HL-60/S4 treated with phorbol 12-myristate 13-acetate at 8.2 ng/mL for 4 days and 3 days (cell line): Measurements from ENCODE around the gene ASB15.

ENCODE experiments used
- in situ Hi-C: fragments of 300-500 bp; cut with MboI; formaldehyde crosslinking; loops from 2 replicates; pipeline ENCODE4 v1.15.0; 2022; ENCODE audit warnings: low sequenced_read_pairs

The ASB15 gene

DNA sequence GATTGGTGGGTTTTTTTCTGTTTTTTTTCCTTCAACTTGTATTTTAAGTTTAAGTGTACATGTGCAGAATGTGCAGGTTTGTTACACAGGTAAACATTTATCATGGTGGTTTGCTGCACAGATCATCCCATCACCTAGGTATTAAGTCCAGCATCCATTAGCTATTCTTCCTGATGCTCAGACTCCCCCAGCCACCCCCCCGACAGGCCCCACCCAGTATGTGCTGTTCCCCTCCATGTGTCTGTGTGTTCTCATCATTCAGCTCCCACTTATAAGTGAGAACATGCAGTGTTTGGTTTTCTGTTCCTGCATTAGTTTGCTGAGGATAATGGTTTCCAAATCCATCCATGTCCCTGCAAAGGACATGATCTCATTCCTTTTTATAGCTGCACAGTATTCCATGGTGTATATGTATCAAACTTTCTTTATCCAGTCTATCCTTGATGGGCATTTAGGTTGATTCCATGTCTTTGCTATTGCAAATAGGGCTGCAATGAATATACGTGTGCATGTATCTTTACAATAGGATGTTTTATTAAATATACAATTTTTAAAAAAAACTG is 32.5 kb downstream of the ASB15 start:
- in situ Hi-C loops: loop anchor here (25.0 kb wide), 1 partner anchor 228 kb away; no protein-coding TSS in a partner anchor

DNA sequence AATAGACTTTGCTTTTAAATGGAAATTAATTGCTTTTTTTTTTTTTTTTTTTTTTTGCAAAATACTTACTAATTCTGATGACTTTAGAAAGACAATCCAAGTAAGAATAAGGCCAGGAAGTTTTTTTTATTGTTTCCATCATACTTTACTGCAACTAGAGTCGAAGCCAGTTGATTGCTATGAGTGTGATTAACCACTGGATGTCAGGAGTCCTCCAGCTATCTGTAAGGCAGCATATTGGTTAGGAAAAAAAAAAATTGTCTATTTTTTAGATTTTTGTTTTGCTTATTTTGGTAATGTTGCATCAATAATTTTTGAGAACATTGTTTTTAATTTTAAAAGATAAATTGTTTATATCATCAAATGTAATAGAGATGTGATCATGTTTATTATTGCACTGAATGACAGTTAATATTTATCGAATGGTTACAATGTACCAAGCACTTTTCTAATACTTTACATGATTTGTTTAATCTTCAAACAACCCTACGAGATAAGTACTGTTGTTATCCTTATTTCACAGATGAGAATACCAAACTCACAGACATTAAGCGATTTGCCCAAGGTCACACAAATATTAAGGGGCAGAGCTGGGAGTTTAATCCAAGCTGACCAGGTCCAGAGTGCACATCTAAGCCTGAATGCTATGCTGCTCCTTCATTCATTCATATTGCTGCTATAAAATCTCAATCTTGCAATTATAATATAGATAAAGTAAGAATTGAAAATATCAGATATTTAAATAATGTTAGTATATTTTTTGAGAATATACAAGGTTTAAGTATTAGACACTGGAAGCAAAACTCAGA is 34.1 kb downstream of the ASB15 start:
- in situ Hi-C loops: loop anchor here (25.0 kb wide), 1 partner anchor 227 kb away; no protein-coding TSS in a partner anchor

DNA sequence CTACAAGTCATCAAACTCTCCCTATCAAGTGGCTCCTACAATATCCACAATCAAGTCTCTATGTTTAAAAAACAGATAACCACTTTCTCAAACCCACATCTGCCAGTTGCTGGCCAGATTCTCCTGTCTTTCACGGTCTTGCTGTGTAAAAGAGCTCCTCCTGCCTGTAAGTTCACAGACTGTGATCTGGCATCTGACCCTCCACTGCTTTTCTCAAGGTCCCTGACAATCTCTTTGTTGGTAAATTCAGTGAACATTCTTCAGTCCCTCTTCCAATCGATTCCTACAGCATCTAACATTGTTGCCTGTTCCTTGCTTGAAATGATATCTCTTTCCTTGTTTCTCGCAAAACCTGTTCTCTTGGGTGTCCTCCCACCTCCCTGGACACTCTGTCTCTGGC is 35.6 kb downstream of the ASB15 start:
- in situ Hi-C loops: loop anchor here (25.0 kb wide), 1 partner anchor 225 kb away; no protein-coding TSS in a partner anchor

DNA sequence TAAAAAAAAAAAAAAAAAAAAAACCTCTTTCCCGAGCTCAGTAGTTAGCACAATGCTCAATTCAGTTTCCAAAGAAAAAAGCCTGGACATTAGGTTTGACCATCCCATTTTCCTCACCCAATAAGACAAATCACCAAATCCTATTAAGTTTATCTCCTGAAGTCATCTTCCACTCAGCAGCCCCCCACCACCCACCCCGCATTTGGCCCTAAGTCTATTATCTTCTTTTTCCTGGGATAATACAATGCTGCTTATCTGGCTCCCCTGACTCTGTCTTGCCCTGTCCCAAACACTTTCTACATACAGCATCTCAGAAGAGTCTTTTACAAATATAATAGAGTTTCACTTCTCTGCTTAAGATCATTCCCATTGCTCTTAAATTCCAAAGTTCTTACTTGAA is 36.3 kb downstream of the ASB15 start:
- in situ Hi-C loops: loop anchor here (25.0 kb wide), 1 partner anchor 224 kb away; no protein-coding TSS in a partner anchor

DNA sequence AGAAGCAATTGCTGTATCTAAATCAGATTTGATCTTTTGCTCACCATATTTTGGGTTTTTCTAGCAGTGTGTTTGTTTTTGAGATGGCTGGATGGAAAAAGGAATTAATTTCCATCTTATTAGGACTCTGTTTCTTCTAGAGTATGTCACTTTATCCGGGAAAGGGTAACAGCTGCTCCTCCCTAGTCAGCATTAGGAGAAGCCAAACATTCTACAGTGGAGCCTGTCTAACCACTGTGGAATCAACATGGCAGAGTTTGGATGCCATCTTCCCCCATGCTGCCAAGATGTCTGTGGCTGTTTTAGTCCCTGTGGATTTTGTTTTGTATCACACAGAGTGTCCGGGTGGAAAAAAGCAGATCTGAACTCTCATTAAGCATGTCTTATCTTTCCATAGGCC is 38.0 kb downstream of the ASB15 start:
- in situ Hi-C loops: loop anchor here (25.0 kb wide), 1 partner anchor 223 kb away; no protein-coding TSS in a partner anchor

DNA sequence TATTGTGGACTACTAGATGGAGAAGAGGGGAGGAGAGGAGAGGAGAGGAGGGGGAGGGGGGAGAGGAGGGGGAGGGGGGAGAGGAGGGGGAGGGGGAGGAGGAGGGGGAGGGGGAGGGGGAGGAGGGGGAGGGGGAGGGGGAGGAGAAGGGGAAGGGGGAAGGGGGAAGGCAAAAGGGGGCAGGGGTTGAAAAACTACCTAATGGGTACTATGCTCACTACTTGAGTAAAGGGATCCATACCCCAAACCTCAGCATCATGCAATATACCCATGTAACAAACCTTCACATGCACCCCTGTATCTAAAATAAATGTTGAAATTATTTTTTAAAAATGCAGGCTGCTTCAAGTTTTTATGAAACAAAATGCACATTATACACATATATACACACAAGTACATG is 39.0 kb downstream of the ASB15 start:
- in situ Hi-C loops: loop anchor here (25.0 kb wide), 1 partner anchor 222 kb away; no protein-coding TSS in a partner anchor

DNA sequence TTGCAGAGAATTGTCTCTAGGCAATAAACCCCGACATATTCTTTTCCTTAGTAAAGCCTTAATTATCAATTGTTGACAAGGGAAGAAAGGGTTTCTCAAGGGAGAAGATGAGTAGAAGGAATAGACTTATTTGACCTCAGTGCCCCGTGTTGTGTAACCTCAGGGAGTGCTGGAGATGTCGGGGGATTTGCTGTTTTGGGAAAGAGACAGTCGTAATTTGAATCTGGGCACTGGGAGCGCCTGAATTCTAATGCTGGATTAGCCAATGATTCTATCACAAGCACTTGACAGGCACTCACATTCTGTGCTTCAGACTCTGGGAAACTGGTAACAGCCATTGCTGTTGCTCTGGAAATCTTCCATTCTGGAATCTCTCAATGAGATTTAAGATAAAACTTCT is 40.3 kb downstream of the ASB15 start:
- in situ Hi-C loops: loop anchor here (25.0 kb wide), 1 partner anchor 220 kb away; no protein-coding TSS in a partner anchor

DNA sequence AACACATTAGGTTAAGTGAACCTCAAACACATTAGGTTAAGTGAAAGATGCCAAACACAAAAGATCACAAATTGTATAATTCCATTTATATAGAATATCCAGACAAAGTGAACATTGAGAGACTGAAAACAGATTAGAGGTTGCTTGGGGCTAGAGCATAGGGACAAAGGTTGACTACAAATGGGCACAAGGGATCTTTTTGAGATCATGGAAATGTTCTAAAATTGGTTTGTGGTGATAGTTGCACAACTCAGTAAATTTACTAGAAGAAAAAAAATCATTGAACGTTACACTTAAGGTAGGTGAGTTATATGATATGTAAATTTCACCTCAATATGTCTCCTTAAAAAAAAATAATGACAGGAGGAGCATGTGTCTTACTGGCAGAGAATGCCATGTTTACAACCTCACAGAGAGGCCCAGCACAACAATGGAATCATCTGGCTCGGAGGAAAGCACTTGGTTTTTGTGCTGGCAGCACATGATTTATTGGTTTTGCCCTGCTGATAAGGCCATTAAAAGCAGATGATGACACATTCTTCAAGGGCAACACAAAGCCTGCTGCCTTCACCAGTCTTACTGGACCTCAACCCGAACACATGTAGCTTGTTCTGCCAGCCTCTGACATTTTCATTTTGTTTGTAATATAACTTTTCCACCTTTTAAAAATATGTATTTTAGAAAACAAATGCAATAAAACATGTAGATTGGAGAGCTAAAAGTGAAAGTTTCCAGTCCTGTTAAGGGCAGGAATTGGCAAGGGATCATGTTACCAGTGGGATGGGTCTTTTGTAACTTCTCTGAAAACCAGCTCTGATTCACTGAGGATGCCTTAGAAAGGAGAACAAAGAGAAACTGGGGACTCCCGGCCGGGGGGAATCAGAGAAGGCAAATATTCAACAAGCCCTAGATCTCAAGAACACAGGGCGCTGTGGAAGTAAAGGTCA is 42.1 kb downstream of the ASB15 start:
- in situ Hi-C loops: loop anchor here (25.0 kb wide), 1 partner anchor 219 kb away; no protein-coding TSS in a partner anchor

DNA sequence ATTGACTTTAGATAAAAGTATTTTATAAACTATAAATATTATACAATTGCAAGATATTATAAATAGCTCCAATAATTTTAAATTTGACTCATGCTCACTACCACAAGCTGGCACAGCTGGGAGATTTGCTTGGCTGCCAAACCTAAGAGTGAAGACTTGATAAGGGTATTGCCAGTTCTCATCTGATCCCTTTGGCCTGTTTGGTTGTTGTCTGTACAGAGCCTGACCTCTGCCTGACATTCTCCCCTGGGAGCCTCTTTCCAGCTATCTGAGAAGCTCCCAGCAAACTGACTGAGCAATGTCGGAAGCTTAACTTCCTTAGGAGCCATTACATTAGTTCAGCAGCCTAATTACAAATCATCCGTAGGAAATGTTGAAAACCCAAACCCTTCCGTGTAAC is 43.9 kb downstream of the ASB15 start:
- in situ Hi-C loops: loop anchor here (25.0 kb wide), 1 partner anchor 217 kb away; no protein-coding TSS in a partner anchor

DNA sequence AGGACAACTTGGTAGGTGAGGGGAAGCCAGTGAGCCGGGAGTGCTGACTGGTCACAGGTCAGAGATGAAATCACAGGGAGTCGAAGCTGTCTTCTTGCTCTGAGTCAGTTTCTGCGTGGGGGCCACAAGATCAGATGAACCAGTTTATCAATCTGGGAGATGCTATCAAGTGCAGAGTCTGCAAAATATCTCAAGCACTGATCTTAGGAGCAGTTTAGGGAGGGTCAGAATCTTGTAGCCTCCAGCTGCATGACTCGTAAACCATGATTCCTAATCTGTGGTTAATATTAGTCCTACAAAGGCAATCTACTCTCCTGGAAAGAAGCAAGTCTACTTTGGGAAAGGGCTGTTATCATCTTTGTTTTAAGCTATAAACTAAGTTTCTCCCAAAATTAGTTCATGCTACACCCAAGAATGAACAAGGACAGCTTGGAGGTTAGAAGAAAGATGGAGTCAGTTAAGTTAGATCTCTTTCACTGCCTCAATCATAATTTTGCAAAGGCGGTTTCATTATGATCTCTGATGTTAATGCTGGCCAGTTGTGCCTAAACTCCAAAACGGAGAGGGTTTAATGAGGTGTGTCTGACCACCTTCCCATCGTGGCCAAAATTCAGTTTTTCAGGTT is 45.6 kb downstream of the ASB15 start:
- in situ Hi-C loops: loop anchor here (25.0 kb wide), 1 partner anchor 215 kb away; no protein-coding TSS in a partner anchor

DNA sequence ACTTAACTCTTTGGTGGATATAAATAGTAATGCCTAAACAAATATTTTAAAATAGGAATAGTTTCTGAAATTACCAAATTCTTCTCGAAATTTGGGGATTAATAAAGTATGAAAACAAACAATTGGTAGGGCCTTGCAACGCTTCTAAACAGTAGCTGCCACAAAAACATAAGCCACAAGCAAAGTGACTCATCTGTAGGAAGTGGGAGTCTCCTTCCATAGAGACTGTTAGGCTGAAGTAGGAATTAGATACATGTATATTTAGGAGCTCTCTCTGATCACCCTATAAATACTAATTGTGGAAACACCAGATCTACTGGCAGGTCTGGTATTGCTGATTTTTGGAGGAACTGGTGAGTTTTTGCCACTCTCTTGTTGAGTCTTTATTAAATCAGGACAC is 48.3 kb downstream of the ASB15 start:
- in situ Hi-C loops: loop anchor here (25.0 kb wide), 1 partner anchor 212 kb away; no protein-coding TSS in a partner anchor

DNA sequence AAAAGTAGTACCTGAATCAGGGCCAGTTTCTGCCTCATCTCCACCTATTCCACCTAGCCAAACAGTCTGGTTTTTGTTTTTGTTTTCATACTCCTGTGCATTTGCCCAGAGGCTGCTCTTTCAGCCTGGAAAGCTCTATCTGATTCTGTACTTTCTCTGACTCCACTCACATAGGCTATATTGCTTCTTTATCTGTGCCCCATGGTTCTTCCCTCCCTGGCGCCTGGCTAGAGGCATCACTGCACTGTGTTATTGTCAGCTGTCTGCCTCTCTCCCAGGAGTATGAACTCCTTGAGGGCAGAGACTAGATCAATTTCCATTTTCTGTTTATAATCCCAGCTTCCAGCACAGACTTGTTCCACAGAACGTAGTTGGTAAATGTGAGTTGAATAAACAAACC is 49.0 kb downstream of the ASB15 start:
- in situ Hi-C loops: no loop called here

DNA sequence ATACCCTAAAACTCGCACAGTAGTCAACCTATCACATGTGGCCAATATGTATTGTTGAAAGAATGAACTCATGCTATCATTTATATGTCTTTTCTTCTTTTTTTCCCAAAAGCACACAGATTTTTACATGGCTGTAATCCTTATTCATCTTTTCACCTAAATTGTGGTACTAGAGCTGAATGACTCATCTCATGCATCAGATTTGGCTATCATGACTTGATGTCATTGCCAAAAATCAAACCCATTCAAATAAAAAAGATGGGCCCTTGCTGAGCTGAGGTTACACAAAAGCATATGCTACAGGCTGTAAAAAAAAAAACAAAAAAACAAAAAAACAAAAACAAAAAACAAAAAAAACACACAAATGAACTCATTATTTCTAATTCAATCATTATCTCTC is 50.8 kb downstream of the ASB15 start:
- in situ Hi-C loops: no loop called here

DNA sequence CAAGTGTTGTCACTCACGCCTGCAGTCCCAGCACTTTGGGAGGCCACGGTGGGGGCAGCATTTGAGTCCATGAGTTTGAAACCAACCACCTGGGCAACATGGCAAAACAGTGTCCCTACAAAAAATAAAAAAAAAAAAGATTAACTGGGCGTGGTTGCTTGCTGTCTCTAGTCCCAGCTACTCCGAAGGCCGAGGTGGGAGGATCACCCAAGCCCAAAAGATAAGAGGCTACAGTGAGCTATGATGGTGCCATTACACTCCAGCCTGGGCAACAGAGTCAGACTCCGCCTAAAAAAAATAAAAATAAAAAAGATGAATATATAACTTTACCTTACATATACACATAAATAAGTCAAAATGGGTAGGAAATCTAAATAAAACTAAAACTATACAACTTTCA is 51.5 kb downstream of the ASB15 start:
- in situ Hi-C loops: no loop called here

DNA sequence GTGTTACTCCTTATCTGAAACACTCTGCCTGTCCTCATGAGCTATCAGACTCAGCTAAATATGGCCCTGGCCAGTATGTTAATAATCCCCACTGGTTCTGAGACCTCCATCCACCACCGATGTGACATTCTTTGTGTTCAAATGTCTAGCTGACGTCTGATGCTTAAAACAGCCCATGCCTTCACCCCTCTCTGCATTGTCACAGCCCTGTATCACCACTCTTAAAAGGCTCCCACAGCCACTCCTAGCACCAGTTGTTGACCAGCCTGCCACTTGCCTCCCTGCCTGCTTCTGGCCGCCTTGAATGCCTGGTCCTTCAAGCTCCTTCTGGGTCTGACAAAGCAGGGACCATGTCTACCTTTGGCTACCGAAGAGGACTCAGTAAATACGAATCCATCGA is 54.0 kb downstream of the ASB15 start, which contains the start of gene LMOD2:
Gene LMOD2 (plus strand): TSS at position 253 of the 400 bp plus-strand sequence. CDS start 98 bp downstream, at position 351.
- in situ Hi-C loops: no loop called here

DNA sequence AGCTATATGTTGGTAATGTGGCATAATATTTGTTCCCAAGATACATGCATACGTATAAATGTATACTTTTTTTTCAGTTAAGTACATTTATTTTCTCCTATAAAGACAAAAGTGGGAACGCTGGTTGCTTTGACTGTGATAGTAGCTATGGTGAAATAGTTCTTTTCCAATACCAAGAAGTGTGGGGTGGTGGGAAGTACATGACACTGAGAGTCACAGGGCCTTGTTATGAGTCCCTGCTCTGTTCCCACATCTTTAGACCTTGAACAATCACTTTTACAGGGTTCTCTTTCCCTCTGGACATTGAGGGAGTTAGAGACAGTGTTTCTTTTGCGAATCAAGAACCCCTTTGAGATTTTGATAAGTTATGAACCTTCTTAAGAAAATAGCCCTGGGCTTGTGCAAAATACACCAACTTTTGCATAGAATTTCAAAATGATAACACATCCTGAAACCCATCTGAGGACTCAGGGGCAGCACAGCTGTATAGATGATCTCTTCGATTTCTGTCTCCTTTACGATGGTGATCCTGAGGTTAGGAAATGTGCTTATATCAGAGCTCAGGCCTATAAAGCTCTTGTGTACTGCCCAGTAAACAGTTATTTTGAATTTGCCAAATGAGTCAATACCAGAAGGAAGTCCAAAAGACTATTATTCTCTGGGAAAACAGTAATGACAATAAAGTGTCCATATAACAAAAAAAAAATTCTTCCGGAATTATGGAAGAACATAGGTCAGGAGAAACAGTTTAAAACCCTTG is 55.1 kb downstream of the ASB15 start:
- in situ Hi-C loops: no loop called here

DNA sequence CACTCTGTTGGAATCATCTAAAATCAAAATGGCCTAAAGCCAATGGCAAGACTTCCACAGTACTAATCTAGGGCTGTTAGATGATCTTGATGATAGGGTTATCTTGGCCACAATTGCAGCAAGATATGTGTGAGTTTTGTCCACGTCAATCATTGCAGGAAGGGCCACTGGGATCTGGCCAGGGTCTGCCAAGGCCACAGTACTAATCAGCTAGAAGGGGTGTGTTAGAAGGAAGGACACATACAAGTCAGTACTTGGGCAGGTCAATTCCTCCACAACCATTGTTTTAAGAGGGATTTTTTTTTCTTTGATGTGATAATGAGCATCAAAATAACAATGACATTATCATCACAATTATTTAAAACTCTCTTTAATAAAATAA is 55.7 kb downstream of the ASB15 start:
- in situ Hi-C loops: no loop called here

DNA sequence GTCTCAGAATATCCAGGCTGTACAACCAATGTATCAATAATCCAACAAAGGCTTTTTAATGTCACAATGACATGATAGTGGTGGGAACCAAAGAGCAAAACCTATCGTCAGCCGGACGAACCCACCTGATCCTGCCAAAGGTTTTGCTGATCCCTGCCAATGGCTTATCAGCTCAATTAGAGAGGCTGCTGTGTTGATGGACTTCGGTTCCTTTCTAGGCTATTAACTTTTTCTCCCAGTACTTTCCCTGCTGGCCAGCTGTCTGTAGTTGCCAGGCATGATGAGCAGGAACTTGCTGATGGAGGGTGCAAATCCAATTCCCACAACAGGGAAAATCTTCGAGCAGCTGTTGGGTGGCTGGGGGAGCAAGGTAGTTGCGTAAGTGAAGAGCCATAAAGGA is 56.4 kb downstream of the ASB15 start:
- in situ Hi-C loops: no loop called here

DNA sequence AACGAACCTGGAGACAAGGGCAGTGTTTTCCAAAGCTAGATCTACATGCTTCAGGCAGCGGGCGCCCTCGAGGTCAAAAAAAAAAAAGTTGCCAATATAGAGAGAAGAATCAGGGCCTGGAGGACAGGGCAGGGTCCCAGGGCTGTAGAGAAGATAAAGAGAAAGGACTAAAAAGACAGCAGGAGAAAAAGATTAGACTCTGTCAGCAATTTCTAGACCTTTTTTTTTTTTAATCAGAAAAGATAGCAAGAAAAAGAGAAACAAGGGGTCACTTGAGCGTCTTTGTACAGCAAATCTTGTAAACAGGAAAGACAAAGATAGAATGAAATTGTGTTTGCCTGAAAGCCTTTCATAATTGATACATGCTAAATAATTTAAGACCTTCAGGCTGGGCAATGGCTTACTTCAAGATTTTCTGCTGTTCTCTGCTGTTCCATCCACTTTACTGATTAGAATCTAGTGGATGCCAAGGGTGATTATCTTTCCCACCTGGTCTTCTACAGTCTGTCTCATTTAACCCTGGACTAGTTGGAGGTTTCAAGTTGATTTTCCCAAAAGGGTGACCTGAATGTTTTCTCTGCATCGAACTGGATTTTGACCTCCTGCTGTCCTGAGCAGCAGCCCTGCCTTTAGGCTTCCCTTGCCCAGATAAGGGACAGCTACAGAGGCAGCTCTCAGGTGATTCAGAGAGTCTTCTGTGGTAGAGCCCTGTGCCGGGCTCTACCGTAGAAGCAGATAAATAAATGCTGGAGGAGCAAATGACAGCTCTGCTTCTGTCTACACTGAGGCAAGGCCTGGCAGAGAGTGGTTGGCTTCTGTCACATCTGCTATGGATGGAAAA is 59.1 kb downstream of the ASB15 start:
- in situ Hi-C loops: no loop called here
